ENCODE results near the gene CDYL2.
"Not testable (repeated sequence)": the region's sequence is repeated elsewhere in the genome, so short reads cannot be mapped to it uniquely, and the experiment has no call there.

CDYL2 gene

GRCh38 chr16:80827007-80827406 lies 22.6 kb upstream of the CDYL2 start:
- no peak overlapping the region for H3K4me3 ChIP-seq (ENCODE audit: low read length)
- no peak for DNase-seq (ENCODE audit: low read depth)
- no peak for TF ChIP-seq CTCF (conservative IDR thresholded peaks at IDR 0.05; ENCODE audit: low read length)

GRCh38 chr16:80825365-80825758 lies 21.0 kb upstream of the CDYL2 start:
- no peak for DNase-seq (ENCODE audit: low read depth)
- TF ChIP-seq CTCF (conservative IDR thresholded peaks at IDR 0.05; ENCODE audit: low read length) = no peak
- H3K4me3 ChIP-seq (ENCODE audit: low read length) = no peak overlapping the region

GRCh38 chr16:80824623-80825364 lies 20.4 kb upstream of the CDYL2 start:
- H3K4me3 ChIP-seq (ENCODE audit: low read length) = no peak overlapping the region
- peak; percentile 71 for DNase-seq (ENCODE audit: low read depth)
- peak; percentile 93 for TF ChIP-seq CTCF (conservative IDR thresholded peaks at IDR 0.05; ENCODE audit: low read length)

GRCh38 chr16:80819988-80820387 lies 15.6 kb upstream of the CDYL2 start:
- TF ChIP-seq CTCF (conservative IDR thresholded peaks at IDR 0.05; ENCODE audit: low read length) = no peak
- no peak for DNase-seq (ENCODE audit: low read depth)

GRCh38 chr16:80816356-80816755 lies 12.0 kb upstream of the CDYL2 start:
- no peak for DNase-seq (ENCODE audit: low read depth)
- no peak overlapping the region for H3K4me3 ChIP-seq (ENCODE audit: low read length)
- TF ChIP-seq CTCF (conservative IDR thresholded peaks at IDR 0.05; ENCODE audit: low read length) = no peak

More at GRCh38 chr16:80819988-80820387, 15.6 kb upstream of the CDYL2 start:
- H3K4me3 ChIP-seq (ENCODE audit: low read length) = no peak overlapping the region

GRCh38 chr16:80815278-80815677 lies 10.9 kb upstream of the CDYL2 start:
- not testable (repeated sequence) for H3K4me3 ChIP-seq (ENCODE audit: low read length); DNase-seq (ENCODE audit: low read depth)

GRCh38 chr16:80812593-80812992 lies 8.2 kb upstream of the CDYL2 start:
- DNase-seq (ENCODE audit: low read depth) = no peak
- H3K4me3 ChIP-seq (ENCODE audit: low read length) = no peak overlapping the region
- no peak for TF ChIP-seq CTCF (conservative IDR thresholded peaks at IDR 0.05; ENCODE audit: low read length)
